K562 (cell line): ENCODE measurements around the gene PPP1R3C. TPM values are rescaled to one million over a fixed set of nuclear protein-coding genes. Genes with fewer than 3 reads are reported as not detected.
A peak's percentile ranks its signal among the peaks of the same experiment; 100 is the strongest.

ENCODE experiments used
- ATAC-seq: fragments of 200-7000 bp; cut with Tn5 transposase; 3 replicates; pipeline ENCODE4 v1.9.1; 2020; ENCODE audit warnings: moderate library complexity
- BruUV-seq: library from RNA; stranded (reverse); fragments of 400-500 nt; replicated peaks from 2 replicates; lab custom pipeline; 2021; lab: Mats Ljungman, UMichigan
- CTCF ChIA-PET: fragments of 300-600 bp; formaldehyde crosslinking; extraction: SDS; loops from one replicate; lab custom pipeline; 2021; ENCODE audit warnings: low intra/inter-chr PET ratio; lab: Yijun Ruan, JAX
- POLR2A ChIA-PET: fragments of 300-600, 350-650 bp; sonication (Branson Sonifier 250); formaldehyde crosslinking; extraction: SDS; loops from one replicate; lab custom pipeline; 2021; ENCODE audit warnings: antibody characterized with exemption, inconsistent platforms; lab: Yijun Ruan, JAX
- DNase-seq, 4 experiments: peaks; one replicate each; pipeline versions ENCODE4 v3.0.0 to v3.0.0-alpha.2; 2011 to 2018; ENCODE audit warnings: low spot score in 3 of 4, mixed read lengths in 3 of 4; ENCODE audit errors: extremely low read depth in 1 of 4
- FAIRE-seq: peaks from 2 replicates; lab custom pipeline; 2011; peaks lifted over from hg19 to GRCh38; lab: Jason Lieb, UNC
- H2AFZ ChIP-seq: 2 replicates; pipeline ENCODE4 v1.6.0; 2011; ENCODE audit warnings: low read depth, low read length, control low read depth, inconsistent platforms
- H3K27ac ChIP-seq: fragments of 200-600 bp; 3 replicates; pipeline ENCODE4 v1.8.0; 2011; ENCODE audit warnings: low read depth, mild to moderate bottlenecking, control low read depth, inconsistent platforms, low read length, moderate library complexity, mixed read lengths; ENCODE audit errors: extremely low read depth
- H3K27me3 ChIP-seq, 2 experiments: fragments of 300-600 bp in 1 of 2; 2 replicates in 1 of 2; 3 replicates in 1 of 2; pipeline versions ENCODE4 v1.6.0 to v1.8.0; 2011; ENCODE audit warnings: inconsistent platforms in 2 of 2, low read length in 2 of 2, mild to moderate bottlenecking in 1 of 2, mixed read lengths in 1 of 2, moderate library complexity in 1 of 2; ENCODE audit not compliant: control insufficient read depth in 2 of 2, insufficient read depth in 2 of 2
- H3K36me3 ChIP-seq: fragments of 300-600 bp; 3 replicates; pipeline ENCODE4 v1.8.0; 2011; ENCODE audit warnings: mild to moderate bottlenecking, low read length, inconsistent platforms; ENCODE audit not compliant: control insufficient read depth, insufficient read depth
- H3K4me1 ChIP-seq, 2 experiments: fragments of 200-600 bp in 1 of 2; replicated peaks in 1 of 2; 2 replicates in 1 of 2; 3 replicates in 1 of 2; pipeline versions ENCODE4 v1.5.1 to v1.8.0; 2011; ENCODE audit warnings: inconsistent platforms in 2 of 2, low read length in 2 of 2, mild to moderate bottlenecking in 1 of 2, mixed read lengths in 1 of 2, moderate library complexity in 1 of 2; ENCODE audit not compliant: control insufficient read depth in 2 of 2, insufficient read depth in 2 of 2
- H3K4me2 ChIP-seq: 2 replicates; pipeline ENCODE4 v1.6.1; 2011; ENCODE audit warnings: low read length, control low read depth, inconsistent platforms, mixed read lengths; ENCODE audit not compliant: insufficient read depth
- H3K4me3 ChIP-seq: fragments of 200-600 bp; sonication (generic), shearing (Covaris generic); 2 replicates; pipeline ENCODE4 v1.5.1; 2016; ENCODE audit warnings: control low read depth, inconsistent platforms
- H3K79me2 ChIP-seq: fragments of 200-600 bp; 3 replicates; pipeline ENCODE4 v1.8.0; 2011; ENCODE audit warnings: low read length, inconsistent platforms; ENCODE audit not compliant: control insufficient read depth, insufficient read depth
- H3K9ac ChIP-seq, 2 experiments: 2 replicates each; pipeline versions ENCODE4 v1.6.0 to v1.6.1; 2011; ENCODE audit warnings: low read depth in 2 of 2, low read length in 2 of 2, control low read depth in 1 of 2, inconsistent platforms in 1 of 2, mild to moderate bottlenecking in 1 of 2, mixed read lengths in 1 of 2; ENCODE audit not compliant: insufficient read depth in 1 of 2
- H3K9me1 ChIP-seq: one replicate; pipeline ENCODE4 v1.6.0; 2011; ENCODE audit warnings: inconsistent platforms, mild to moderate bottlenecking, low read length, moderate library complexity; ENCODE audit not compliant: control insufficient read depth, insufficient read depth
- H3K9me3 ChIP-seq: replicated peaks from 2 replicates; pipeline ENCODE4 v1.5.1; 2011; ENCODE audit warnings: low read depth, low read length, inconsistent platforms; ENCODE audit not compliant: control insufficient read depth, insufficient read depth
- H4K20me1 ChIP-seq: replicated peaks from 2 replicates; pipeline ENCODE4 v1.6.1; 2011; ENCODE audit warnings: low read length, inconsistent platforms, mixed read lengths; ENCODE audit not compliant: control insufficient read depth, insufficient read depth
- CHCHD3 ChIP-seq: fragments of 250-450 bp; sonication (Bioruptor Pico); IDR thresholded peaks from 2 replicates; pipeline ENCODE4 v2.1.2; 2022; ENCODE audit warnings: mild to moderate bottlenecking
- ESRRA ChIP-seq: fragments of 450-650 bp; IDR thresholded peaks from 2 replicates; pipeline ENCODE4 v1.6.1; 2014; ENCODE audit warnings: low read depth, mild to moderate bottlenecking, moderate library complexity, borderline replicate concordance
- L3MBTL2 ChIP-seq: fragments of 450-650 bp; IDR thresholded peaks from 2 replicates; pipeline ENCODE4 v1.6.1; 2016; ENCODE audit warnings: mild to moderate bottlenecking, moderate library complexity
- POLR2AphosphoS2 ChIP-seq: IDR thresholded peaks from 2 replicates; pipeline ENCODE4 v1.6.1; 2012; ENCODE audit warnings: low read length, improper control_type of control experiment
- RBM25 ChIP-seq: fragments of 200-400 bp; formaldehyde crosslinking; IDR thresholded peaks from 2 replicates; pipeline ENCODE4 v1.6.1; 2018; ENCODE audit warnings: low read length, low read depth, moderate library complexity; ENCODE audit not compliant: severe bottlenecking
- SAFB2 ChIP-seq: fragments of 200-400 bp; formaldehyde crosslinking; IDR thresholded peaks from 2 replicates; pipeline ENCODE4 v1.6.1; 2018; ENCODE audit warnings: borderline replicate concordance, low read length, low read depth, moderate library complexity; ENCODE audit not compliant: severe bottlenecking
- SREBF2 ChIP-seq: sonication (generic); formaldehyde crosslinking; IDR thresholded peaks from 2 replicates; pipeline ENCODE4 v1.4.0; 2020; ENCODE audit warnings: mild to moderate bottlenecking, missing genetic modification reagents
- TBP ChIP-seq: optimal IDR thresholded peaks from 2 replicates; pipeline ENCODE3; 2011; ENCODE audit warnings: low read depth, low read length, improper control_type of control experiment
- ZNF57 ChIP-seq: fragments of 450-650 bp; formaldehyde crosslinking; IDR thresholded peaks from 2 replicates; pipeline ENCODE4 v1.4.0; 2020; ENCODE audit warnings: mild to moderate bottlenecking, moderate library complexity
- WGBS: fragments of 100-300 bp; shearing (Covaris generic); methylation state at CpG from one replicate; pipeline ENCODE4 v1.1.6; 2016; ENCODE audit warnings: low coverage, mixed read lengths; ENCODE audit not compliant: insufficient coverage; ENCODE audit errors: missing lambda C conversion rate; 5-methylcytosine and 5-hydroxymethylcytosine counted together
- in situ Hi-C: fragments of 300-500 bp; cut with MboI; formaldehyde crosslinking; loops from 4 replicates; pipeline ENCODE4 v1.15.0; 2018; ENCODE audit warnings: inconsistent platforms, mixed read lengths
- intact Hi-C: fragments of 100-400 bp; cut with micrococcal nuclease; formaldehyde crosslinking; loops from 2 replicates; pipeline ENCODE4 v1.14.2; 2022
- polyA plus RNA-seq, 8 experiments: library from polyadenylated mRNA; depleted of rRNA in 4 of 8; stranded (reverse) in 5 of 8; unstranded in 3 of 8; fragments of >200 nt; fragmentation: Nextera tagmentation in 2 of 8; fragmentation: Illumina TruSeq in 1 of 8; extraction: Ambion mirVana in 2 of 8; extraction: Trizol in 1 of 8; gene quantifications; 2 replicates each; pipeline versions ENCODE4 v1.2.1 to v1.2.3, GENCODE V29; 2011 to 2014; ENCODE audit warnings: inconsistent platforms in 1 of 8, missing spikeins in 1 of 8
- total RNA-seq, 7 experiments: library from RNA; depleted of rRNA in 6 of 7; stranded (reverse); fragments of >200 nt in 6 of 7; fragmentation: Illumina TruSeq in 2 of 7; extraction: Trizol in 2 of 7; gene quantifications; 2 replicates each; pipeline versions ENCODE4 v1.2.1 to v1.2.3, GENCODE V29; 2011 to 2021; ENCODE audit warnings: low replicate concordance in 1 of 7
- TF ChIP-seq, protein P1 (sequence below): fragments of 450-650 bp; IDR thresholded peaks from 2 replicates; pipeline ENCODE4 v1.6.1; 2016; ENCODE audit warnings: borderline replicate concordance
- TF ChIP-seq, protein P2 (sequence below): fragments of 250-450 bp; sonication (Bioruptor Pico); IDR thresholded peaks from 2 replicates; pipeline ENCODE4 v1.9.0; 2021; ENCODE audit warnings: mild to moderate bottlenecking, inconsistent platforms

PPP1R3C gene
- total and polyA plus RNA-seq, 9 of the 15 experiments (the other 6 are each of a cell fraction or from before 2014, with no cell fraction given), result 0.06 to 0.24 (median 0.12) TPM; not detected in 3

DNA sequence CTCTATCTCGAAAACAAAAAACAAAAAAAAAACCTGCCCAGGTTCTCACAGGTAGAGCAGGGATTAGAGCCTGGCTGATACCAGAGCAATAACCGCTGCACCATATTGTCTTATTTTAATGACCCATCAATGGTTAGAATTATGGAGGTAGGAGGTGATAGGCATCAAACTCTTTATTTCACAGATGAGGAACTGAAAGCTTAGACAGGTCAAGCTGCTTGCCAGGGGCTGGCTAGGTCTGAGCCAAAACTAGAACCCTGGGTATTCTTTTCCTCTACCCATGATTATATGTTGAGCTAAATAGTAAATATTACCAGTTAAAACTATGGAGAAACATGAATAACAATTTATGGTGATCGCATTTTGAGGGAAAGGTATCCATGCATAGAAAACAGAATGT, 2.0 kb upstream of the PPP1R3C start:
- Histone ChIP-seq H3K9ac (no peak overlapping the region), H3K9me3 (no peaks in the 10 kb centered on the region), H3K36me3 (no peaks in the 10 kb centered on the region), H3K27me3 (no peaks in the 10 kb centered on the region), H3K9me1 (no peaks in the 10 kb centered on the region), H3K27ac (no peak overlapping the region), H3K4me3 (no peak overlapping the region), H2AFZ (peak overlapping the region; percentile 91), H3K4me2 (no peak overlapping the region), H3K4me1 (peaks cover 5 to 12% of the 10 kb centered on the region in 2 experiments; a peak in 4 of 5 replicates), H4K20me1 (no peaks in the 10 kb centered on the region), H3K79me2 (peaks cover 8% of the 10 kb centered on the region; the same call in 2 of the 3 replicates)
- ATAC-seq (no peak), FAIRE-seq (no peak), DNase-seq (no peak)
- ChIA-PET POLR2A (interaction anchor here (1.0 kb wide), 1 partner anchor 10 kb away, joined by 4 read pairs; no protein-coding TSS in a partner anchor), CTCF (interaction anchor here (0.5 to 2.8 kb wide), 4 partner anchors 60 to 141 kb away, joined by 3 to 21 read pairs (median 8); no protein-coding TSS in a partner anchor)
- WGBS, result 54% methylated on average over 2 of the region's 3 CpGs
- BruUV-seq, result no TSS peak
- in situ Hi-C loops (loop anchor here (5.0 kb wide), 2 partner anchors 57 to 78 kb away; no protein-coding TSS in a partner anchor), intact Hi-C loops (loop anchor here (1.0 to 5.0 kb wide), 8 partner anchors 26 to 337 kb away; no protein-coding TSS in a partner anchor)
- TF ChIP-seq RBM25 (no peak), SREBF2 (no peak), SAFB2 (no peak), ZNF57 (no peak), CHCHD3 (CRISPR knock-in tag) (no peak), ESRRA (no peak), TBP (no peak), L3MBTL2 (no peak), POLR2AphosphoS2 (no peak)
- TF ChIP-seq, protein P1, sequence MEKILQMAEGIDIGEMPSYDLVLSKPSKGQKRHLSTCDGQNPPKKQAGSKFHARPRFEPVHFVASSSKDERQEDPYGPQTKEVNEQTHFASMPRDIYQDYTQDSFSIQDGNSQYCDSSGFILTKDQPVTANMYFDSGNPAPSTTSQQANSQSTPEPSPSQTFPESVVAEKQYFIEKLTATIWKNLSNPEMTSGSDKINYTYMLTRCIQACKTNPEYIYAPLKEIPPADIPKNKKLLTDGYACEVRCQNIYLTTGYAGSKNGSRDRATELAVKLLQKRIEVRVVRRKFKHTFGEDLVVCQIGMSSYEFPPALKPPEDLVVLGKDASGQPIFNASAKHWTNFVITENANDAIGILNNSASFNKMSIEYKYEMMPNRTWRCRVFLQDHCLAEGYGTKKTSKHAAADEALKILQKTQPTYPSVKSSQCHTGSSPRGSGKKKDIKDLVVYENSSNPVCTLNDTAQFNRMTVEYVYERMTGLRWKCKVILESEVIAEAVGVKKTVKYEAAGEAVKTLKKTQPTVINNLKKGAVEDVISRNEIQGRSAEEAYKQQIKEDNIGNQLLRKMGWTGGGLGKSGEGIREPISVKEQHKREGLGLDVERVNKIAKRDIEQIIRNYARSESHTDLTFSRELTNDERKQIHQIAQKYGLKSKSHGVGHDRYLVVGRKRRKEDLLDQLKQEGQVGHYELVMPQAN, result no peak
- TF ChIP-seq, protein P2, sequence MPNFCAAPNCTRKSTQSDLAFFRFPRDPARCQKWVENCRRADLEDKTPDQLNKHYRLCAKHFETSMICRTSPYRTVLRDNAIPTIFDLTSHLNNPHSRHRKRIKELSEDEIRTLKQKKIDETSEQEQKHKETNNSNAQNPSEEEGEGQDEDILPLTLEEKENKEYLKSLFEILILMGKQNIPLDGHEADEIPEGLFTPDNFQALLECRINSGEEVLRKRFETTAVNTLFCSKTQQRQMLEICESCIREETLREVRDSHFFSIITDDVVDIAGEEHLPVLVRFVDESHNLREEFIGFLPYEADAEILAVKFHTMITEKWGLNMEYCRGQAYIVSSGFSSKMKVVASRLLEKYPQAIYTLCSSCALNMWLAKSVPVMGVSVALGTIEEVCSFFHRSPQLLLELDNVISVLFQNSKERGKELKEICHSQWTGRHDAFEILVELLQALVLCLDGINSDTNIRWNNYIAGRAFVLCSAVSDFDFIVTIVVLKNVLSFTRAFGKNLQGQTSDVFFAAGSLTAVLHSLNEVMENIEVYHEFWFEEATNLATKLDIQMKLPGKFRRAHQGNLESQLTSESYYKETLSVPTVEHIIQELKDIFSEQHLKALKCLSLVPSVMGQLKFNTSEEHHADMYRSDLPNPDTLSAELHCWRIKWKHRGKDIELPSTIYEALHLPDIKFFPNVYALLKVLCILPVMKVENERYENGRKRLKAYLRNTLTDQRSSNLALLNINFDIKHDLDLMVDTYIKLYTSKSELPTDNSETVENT (CRISPR knock-in tag), result no peak
